Keratinocyte (primary cell): ENCODE results near the gene SLC25A24.
A peak's percentile ranks its signal among the peaks of the same experiment; 100 is the strongest.

Source experiments
- CTCF ChIP-seq, 3 experiments: IDR thresholded peaks in 1 of 3; conservative IDR thresholded peaks in 1 of 3; optimal IDR thresholded peaks in 1 of 3; 2 replicates in 2 of 3; 3 replicates in 1 of 3; pipeline versions ENCODE3 to v1.5.1; 2011; ENCODE audit warnings: low read length in 3 of 3, mild to moderate bottlenecking in 3 of 3, moderate library complexity in 2 of 3, control low read depth in 1 of 3, inconsistent platforms in 1 of 3; ENCODE audit not compliant: insufficient read depth in 2 of 3; ENCODE audit errors: extremely low read depth in 1 of 3
- EZH2 ChIP-seq: IDR thresholded peaks from one replicate; pipeline ENCODE4 v1.6.1; 2012; ENCODE audit warnings: inconsistent platforms, mild to moderate bottlenecking, low read length, moderate library complexity

DNA sequence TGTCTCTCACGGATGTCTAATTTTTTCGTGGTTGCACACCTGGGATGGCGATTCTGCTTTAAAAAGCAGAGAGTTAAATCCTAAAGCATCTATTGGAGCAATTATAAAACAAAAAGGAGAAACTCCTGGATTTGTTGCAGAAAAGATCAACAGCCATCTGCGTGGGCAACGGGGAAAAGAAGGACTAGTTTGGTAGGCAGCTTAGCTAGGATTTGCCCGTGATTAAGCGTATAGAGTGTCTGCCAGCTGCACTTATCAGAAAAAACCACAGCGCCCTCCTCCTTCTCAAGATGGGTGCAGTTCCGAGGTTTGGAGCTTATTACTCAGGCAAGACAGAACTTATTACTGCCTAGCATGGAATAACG, 526 bp upstream of the SLC25A24 start:
- TF ChIP-seq CTCF (optimal IDR thresholded peaks at IDR 0.05 in 1 of 3, IDR thresholded peaks at IDR 0.05 in 1 of 3, conservative IDR thresholded peaks at IDR 0.05 in 1 of 3; ENCODE audit: extremely low read depth in 1 of 3, insufficient read depth in 2 of 3, low read length in 3 of 3), result peak; percentile 44 to 72 (median 48)
- no peak for TF ChIP-seq EZH2
